Smooth muscle cell of the brain vasculature (primary cell): ENCODE data around the gene HOXD11.

Experiments
- DNase-seq: peaks from one replicate; pipeline ENCODE4 v3.0.0-alpha.2; 2012; ENCODE audit warnings: low read depth, low spot score

HOXD11 gene

DNA sequence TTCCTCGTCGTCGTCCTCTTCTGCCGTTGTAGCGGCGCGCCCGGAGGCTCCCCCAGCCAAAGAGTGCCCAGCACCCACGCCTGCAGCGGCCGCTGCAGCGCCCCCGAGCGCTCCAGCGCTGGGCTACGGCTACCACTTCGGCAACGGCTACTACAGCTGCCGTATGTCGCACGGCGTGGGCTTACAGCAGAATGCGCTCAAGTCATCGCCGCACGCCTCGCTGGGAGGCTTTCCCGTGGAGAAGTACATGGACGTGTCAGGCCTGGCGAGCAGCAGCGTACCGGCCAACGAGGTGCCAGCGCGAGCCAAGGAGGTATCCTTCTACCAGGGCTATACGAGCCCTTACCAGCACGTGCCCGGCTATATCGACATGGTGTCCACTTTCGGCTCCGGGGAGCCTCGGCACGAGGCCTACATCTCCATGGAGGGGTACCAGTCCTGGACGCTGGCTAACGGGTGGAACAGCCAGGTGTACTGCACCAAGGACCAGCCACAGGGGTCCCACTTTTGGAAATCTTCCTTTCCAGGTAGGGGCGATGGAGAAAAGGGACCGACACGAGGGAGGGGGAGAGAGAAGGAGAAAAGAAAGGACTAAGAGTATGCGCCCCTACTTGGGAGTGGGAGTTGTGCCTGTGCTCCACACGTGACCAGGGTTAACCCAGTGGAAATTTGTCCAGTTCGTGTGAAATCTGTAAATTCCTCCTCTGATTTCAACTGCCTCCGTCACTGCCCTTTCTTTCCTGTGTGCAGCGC is 13.8 kb upstream of the HOXD11 start:
- no peak for DNase-seq

DNA sequence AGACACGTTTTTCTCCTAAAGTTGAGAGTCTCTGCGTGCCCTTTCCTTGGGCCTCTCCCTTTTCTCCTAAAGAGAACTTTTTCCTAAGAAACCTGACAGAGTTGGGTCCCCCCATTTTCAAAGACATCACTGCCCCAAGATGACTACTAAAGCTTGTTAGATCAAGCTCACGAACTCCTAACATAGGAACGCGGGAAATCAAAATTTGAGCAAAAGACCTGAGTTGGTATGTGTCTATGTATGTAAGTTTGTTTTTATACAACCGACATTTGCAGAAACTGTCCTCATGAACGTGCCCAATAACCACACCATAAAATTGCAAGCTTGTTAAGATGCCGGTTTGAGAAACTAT is 13.2 kb upstream of the HOXD11 start:
- DNase-seq, result no peak

DNA sequence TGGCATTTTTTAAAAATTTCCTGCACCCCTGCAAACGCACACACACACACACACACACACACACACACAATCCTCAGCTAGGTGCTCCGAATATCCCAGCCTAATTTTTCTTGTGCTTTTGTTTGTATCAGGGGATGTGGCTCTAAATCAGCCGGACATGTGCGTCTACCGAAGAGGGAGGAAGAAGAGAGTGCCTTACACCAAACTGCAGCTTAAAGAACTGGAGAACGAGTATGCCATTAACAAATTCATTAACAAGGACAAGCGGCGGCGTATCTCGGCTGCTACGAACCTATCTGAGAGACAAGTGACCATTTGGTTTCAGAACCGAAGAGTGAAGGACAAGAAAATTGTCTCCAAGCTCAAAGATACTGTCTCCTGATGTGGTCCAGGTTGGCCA is 12.7 kb upstream of the HOXD11 start:
- DNase-seq, result no peak

DNA sequence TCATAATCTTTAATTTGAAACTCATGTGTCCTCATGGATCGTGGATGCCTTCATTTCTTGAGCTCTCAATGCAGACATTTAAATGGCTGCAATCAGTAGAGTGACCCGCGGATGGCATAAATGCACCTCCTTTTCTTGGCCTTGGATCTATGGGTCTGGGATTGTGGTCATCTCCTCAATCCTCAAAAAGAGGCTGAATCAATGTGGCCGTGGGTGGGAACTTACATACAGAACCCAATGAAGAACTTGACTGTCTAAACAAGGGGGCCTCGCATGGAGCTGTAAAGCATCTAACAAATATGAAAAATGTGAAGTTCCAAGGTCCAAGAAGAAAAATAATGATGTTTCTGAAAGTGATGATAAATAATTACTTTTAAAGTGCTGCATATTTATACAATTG is 11.7 kb upstream of the HOXD11 start:
- DNase-seq, result no peak

DNA sequence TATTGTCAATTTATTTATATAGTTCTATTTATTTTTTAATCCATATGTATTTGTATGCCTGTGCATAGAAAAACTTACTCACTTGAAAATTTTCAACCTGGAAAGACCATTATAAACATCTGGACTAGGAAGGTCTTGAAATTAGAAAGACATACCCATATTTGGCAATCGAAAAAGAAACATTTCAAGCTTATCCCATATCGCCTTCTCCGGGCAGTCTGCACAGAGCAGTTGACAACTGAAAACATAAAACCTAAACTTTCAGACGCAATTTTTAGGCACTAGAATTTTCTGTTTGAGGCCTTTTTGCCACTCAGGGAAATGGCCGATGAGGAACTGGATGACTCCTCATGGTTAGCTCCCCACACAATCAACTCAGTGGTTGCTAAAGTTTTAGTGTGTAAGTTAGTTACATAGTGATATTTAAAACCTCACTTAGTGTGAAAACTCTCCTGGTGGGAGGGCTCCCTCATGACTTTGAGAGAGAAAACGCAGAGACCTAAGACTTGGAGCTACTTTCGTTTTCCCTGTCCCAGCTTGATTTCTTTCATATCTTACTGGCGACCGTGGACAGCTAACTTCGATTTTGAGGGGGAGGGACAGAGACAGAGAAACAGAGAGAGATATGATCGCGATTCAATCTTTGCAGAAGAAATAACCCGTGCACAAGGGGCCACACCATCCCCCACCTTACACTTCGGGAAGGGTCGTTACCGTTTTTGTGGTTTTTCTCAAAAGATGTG is 10.7 kb upstream of the HOXD11 start:
- DNase-seq, result no peak

DNA sequence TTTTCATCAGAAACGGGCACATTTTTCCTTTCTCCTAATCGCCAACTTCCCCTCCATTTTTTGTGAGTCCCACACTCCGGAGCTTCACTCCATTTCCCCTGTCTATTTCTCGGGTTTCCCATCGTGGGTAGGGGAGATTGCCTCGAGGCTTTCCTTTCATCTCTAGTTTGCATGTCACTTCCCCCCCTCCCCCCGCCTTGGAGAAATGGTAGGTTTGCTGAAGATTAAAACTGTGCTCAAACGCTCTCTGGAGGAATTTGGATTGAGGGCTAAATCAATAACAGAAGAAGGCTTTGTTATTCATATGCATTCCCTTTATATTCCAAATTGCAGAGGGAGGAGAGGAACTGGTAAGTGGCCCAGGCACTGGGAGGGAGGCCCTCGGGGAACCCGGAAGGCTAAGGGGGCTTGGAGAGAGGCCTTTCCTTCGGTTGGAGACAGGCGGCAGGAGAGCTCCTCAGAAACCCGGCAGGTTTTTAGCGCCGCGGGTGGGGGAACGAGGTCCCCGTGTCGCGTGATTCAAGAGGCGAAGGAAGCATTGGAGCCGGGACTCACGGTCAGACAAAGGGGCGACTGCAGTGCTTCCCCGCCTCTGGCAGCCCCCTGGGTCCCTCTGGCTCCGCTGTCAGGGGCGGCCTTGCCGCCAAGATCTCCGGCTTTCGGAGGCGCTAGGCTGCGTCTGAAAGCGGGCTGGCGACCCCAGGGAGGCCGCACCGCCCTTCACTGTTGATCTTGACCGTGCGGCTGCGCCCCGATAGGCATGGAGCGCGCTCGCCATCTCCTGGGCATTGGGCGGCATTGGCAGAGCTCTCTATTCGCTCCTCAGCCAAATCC is 9.9 kb upstream of the HOXD11 start:
- DNase-seq, result peak; percentile 23

DNA sequence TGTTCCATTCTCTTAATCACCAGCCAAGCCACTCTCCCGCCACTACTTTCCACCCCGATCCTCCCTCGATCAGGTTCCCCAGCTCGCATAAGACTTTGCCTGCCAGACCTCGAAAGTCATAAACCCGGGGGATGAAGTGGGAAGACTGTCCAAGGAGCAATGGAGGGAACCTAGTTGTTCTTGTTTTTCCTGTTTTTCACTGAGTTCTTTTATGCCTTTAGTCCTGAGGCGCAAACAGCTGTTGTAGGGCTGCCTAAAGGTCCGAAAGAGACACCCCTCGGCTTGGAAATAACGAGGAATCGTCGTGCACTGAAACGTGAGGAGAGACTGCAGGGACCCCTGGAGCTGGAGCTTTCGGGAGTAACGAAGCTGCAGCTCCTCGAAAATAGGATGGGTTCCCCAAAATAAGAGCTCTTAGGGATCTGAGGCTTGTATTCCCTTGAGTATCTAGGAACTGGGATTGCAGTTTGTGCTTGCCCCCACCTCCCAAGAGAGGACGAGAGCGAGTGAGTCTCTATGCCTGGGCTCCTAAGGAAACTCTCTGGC is 9.2 kb upstream of the HOXD11 start:
- DNase-seq, result no peak

DNA sequence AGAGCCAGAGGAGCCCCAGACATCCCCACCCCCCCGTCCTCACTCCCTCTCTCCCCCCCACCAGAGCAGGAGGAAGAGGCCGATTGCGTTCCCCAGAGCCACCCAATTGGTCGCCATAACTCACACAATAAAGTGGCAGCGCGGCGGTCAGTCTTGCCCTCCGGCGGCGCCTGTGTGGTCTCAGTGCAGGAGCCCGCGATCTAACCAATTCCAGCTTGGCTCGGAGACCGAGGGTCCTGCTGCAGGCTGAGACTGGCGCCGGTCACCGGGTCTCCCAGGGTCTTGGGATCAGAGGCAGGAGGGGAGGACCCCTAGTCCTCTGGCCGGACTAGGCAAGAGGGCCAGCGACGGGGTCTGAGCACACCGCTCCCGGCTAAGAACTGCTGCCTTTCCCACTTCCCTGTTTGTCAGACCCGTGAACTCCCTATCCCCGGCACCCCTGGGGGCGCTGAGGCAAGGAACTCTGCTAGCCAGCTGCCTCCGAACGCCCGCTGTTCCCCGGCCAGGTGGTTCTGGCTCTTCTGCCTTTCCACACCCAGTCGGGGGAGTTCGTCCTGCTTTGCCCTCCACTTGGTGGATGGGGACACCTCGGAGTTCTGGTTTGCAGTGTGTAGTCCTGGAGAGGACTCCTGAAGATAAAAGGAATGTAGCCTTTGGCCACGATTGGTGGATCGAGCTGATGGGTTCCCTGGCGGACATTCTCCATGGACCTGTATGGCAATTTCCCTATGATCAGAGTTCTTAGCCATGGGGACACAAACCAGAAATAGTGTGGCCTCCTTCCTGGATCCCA is 8.5 kb upstream of the HOXD11 start:
- DNase-seq, result no peak

DNA sequence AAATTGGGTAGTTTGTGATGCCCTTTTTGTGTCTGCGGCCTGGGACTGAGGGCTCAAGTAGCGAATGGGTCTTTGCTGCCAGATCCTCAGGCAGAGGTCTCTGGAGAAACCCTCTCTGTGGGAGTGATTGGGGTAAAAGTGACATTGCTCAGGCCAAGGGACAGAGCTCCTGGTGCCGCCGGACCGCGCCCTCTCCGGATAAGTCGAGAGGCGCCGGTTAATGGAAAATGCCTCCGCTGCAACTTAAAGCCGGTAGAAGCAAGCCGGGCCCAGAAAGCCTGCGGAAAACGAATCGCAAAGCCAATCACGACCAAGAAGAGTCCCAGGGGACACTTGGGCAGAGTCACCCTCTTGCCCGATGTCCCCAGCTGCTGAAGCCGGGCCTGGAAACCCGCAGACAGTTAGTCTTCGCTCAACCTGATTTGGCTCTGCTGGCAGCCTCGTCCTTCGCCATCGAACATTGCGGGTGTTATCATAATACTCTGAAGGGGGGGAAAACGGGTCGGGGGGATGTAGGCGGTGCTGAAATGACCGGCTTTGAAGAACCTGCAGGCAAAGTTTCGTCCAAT is 7.8 kb upstream of the HOXD11 start:
- DNase-seq, result no peak

DNA sequence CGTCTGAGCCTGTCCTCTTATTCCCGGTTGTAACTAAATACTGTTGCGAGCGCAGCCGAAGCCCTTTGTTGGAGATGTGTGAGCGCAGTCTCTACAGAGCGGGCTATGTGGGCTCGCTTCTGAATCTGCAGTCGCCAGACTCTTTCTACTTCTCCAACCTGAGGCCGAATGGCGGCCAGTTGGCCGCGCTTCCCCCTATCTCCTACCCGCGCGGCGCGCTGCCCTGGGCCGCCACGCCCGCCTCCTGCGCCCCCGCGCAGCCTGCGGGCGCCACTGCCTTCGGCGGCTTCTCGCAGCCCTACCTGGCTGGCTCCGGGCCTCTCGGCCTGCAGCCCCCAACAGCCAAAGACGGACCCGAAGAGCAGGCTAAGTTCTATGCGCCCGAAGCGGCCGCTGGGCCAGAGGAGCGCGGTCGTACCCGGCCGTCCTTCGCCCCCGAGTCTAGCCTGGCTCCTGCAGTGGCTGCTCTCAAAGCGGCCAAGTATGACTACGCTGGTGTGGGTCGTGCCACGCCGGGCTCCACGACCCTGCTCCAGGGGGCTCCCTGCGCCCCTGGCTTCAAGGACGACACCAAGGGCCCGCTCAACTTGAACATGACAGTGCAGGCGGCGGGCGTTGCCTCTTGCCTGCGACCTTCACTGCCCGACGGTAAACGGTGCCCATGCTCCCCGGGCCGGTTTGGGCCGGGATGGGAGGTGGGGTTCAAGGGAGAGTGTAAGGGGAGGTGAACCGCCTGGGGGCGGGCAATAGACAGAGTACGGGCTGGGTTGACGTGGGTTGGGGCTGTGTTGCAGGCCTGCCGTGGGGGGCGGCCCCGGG is 7.1 kb upstream of the HOXD11 start, which contains the start of gene HOXD12:
TSS of gene HOXD12 (plus strand) at position 68 of the 819 bp plus-strand sequence. CDS start at position 75, 7 bp downstream.
- DNase-seq, result no peak

DNA sequence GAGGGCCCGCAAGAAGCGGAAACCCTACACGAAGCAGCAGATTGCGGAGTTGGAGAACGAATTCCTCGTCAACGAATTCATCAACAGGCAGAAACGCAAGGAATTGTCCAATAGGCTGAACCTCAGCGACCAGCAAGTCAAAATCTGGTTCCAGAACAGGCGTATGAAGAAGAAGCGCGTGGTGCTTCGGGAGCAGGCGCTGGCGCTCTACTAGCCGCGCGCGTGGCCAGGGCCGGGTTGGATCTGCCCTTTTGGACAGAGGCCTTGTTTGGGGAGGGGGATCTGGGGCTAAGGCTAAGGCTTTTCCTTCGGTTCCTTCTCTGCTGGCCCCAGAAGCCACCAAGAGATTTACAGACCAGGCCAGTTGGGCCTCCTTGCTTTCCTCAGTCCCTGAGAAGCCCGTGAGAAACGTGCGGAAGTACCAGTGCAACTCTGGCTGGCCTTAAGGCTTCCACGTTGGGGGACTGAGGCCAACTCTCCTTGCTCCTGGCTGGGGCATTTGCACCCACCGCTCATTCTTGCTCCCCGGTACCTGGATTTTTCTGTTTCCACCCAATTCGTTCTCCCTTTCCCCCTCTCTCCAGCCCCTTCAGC is 6.4 kb upstream of the HOXD11 start:
- no peak for DNase-seq

DNA sequence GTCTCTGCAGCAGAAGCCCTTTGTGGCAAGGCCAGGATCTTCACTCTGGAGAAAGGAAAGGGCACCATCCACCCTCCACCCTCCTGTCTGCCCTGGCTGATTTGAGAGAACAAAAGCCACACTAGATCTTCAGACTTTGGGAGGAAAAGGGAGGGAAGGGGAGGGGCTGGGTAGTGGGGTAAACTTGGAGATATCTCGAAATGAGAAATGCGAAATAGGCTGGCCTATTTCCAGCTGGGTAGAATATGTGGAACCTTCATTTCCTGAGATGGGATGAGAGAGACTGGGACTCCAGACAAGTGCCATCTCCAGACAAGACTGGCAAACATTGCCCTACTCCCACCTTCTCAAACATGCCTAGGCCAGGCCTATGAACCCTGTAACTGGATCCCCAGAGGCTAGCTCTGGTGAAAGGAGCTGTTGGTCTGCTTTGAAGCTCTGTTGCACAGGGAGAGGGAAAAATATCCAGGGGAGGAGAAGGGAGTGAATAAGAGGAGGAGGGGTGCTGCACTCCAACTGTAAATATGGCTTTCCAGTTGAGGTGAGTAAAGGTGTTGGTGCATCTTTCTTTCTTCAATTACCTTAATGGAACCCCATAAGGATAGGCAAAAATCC is 5.8 kb upstream of the HOXD11 start:
- DNase-seq, result no peak

DNA sequence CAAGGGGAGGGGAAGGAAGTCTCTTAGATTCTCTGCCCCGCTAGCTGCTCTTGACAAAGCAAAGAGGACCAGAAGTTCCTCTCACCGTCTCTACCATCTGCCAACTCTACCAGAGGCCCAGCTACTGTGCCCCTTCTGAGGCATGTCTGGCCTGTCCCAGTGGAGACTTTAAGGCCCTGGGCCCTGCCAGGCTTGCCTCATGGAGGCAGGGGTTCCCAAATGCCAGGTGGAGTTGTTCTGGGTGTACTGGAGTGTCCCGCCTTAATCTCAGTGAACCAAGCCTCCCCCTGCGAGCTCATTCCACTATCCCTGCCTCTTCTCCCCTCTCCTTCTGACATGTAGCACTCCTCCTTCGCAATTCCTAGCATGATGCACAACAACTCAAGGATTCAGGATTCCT is 5.2 kb upstream of the HOXD11 start:
- no peak for DNase-seq

DNA sequence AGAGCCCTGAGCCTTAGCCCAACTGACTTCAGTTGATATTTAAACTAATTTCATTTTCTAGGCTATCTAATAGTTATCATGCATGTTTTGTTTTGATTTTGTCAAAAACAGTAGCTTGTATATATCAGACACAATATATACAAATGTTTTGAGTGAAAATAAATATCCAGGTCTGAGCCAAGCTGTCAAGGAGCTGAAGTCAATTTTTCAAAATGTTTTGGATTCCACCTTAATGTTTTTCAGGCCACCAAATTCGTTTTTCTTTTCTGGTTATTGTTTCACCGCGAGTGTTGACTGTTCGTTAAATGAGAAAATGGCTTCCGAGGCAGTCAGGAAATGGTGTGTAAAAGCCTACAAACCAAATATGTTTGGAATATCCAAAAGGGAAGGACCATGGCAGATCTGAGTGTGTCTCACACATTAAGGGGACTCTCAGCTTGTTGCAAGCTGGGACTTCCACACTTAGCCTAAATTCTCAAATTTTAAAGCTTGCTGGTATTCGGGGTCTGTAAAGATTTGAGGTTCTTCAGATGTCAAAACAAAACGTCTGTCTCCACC is 4.7 kb upstream of the HOXD11 start:
- no peak for DNase-seq

DNA sequence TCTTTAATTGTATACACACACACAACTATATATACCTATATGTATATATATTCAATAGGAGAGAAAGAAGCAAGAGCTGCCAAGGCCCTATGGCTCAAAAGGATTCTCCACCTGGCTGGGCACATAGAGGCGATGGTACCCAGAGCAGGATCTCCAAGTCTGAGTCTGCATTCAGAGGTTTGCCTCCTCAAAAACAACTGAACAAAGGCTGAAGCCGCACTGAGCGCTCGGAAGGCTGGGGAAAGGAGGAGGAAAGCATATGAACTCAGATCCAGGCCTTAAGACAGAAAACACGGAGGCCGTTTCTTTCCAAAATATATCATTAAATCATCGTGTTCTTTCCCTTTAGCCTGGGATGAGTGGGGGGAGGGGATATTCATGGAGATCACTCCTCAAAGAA is 3.9 kb upstream of the HOXD11 start:
- DNase-seq, result no peak

DNA sequence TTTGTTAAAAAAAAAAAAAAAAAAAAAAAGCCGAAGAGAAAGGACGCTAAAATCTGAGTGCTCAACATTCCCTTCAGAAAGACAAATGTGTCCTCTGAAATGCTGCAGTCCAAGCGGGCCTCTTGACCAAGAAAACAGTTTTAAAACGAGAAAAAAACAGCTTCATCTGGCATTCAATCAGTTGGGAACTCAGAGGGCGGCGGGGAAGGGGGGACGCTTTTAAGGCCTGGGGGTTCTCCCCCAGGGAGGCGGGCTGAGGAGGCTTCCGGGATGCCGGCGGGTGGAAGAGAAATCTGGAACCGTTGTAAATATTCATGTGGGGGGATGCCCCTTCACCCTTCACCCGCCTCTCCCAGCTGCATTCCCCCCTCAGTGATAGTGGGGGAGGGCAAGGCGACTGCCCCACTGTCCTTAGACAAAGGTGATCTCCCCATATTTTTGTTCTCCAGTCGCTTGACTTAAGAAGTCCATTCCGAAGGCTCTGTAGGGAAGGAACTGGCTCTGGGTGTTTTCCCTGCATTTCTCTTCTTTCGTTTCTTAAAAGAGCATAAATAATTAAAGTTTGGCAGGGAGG is 3.3 kb upstream of the HOXD11 start:
- no peak for DNase-seq

DNA sequence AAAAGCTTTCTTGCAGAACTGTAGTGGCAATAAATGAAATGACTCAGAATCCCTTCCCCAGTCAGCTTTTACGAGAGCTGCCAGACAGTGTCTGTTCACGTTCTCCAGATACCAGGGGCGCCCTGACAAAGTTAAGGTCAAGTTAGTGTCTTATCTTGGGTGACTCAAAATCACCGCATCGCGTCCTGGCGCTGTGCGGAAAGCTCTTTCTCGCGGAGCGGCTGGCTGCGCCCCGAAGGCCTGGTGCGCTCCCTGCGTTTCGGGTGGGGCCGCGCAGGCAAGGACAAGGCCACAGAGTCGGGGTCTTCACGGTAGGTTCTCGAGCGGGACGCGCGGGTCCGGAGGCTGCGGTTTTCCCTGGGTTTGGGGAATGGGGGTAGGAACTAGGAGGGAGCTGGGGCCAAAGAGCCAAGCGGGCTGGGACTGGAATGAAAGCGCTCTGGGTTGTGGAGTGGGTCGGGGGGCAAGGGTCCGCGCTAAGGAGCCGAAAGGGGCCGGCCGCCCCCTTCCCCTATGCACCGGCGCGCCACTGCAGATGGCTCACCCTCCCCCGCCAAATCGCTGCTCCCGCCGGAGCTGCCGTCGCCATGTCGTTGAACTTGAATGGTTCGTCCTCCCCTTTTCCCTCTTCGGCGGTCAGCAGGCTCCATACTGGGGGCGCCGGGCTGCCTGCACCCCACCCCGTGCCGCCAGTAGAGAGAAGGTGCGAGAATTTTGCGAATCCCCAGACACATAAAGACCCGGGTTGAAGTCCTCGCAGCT is 2.6 kb upstream of the HOXD11 start:
- DNase-seq, result no peak
